ENCODE results near the gene MAST3. TPM values are rescaled to one million over a fixed set of nuclear protein-coding genes. Genes with fewer than 3 reads are reported as not detected.
"Not testable (repeated sequence)": the region's sequence is repeated elsewhere in the genome, so short reads cannot be mapped to it uniquely, and the experiment has no call there.

The MAST3 gene
- total and polyA plus RNA-seq, 2 of the 13 experiments (the other 11 are each of a cell fraction or from before 2014, with no cell fraction given): 4.1 to 4.6 TPM

- H4K20me1 ChIP-seq (ENCODE audit: insufficient read depth, low read length); H2AFZ ChIP-seq (ENCODE audit: low read length); H3K27ac ChIP-seq (ENCODE audit: extremely low read length, insufficient read depth, low read length); H3K4me2 ChIP-seq (ENCODE audit: low read depth, low read length); H3K9ac ChIP-seq (ENCODE audit: insufficient read depth, low read depth, low read length); H3K27me3 ChIP-seq (ENCODE audit: control insufficient read depth in 1 of 2, insufficient read depth in 2 of 2, low read length in 2 of 2); H3K79me2 ChIP-seq (ENCODE audit: insufficient read depth, low read length); ATAC-seq; H3K36me3 ChIP-seq (replicated peaks in 1 of 2; ENCODE audit: control insufficient read depth in 1 of 2, insufficient read depth in 2 of 2, low read length in 2 of 2); H3K4me3 ChIP-seq (replicated peaks in 1 of 3; ENCODE audit: insufficient read depth in 1 of 3, low read depth in 2 of 3, low read length in 3 of 3); CTCF ChIA-PET (ENCODE audit: low intra/inter-chr PET ratio, low total read pairs); in situ Hi-C loops (cut with HindIII; ENCODE audit: extremely low pct_ligation_motif_present, low pct_unique_long_range_greater_than_20kb); intact Hi-C loops (cut with micrococcal nuclease; ENCODE audit: unreplicated experiment); BruUV-seq (replicated peaks); H3K9me3 ChIP-seq (ENCODE audit: low read length); FAIRE-seq; DNase-seq (ENCODE audit: low spot score): not testable (repeated sequence)
- WGBS (ENCODE audit: low lambda C conversion rate): 31% methylated on average over 7 of the region's 7 CpGs
- 0 out of 4 replicates have a peak, but pooled peaks of 1 of the 2 experiments have one; percentile 8 for TF ChIP-seq HMGXB4 (CRISPR knock-in tag; IDR thresholded peaks at IDR 0.05; ENCODE audit: borderline replicate concordance in 1 of 2, low read depth in 1 of 2)
- H3K4me1 ChIP-seq (ENCODE audit: insufficient read depth, low read length): peaks cover 57% of the 10 kb centered on the region
- POLR2A ChIA-PET: interaction anchor here (0.8 kb wide), 1 partner anchor 12 kb away, joined by 3 read pairs; no protein-coding TSS in a partner anchor
Measured at GRCh38 chr19:18105259-18105658, 7.7 kb downstream of the MAST3 start.

- FAIRE-seq: no peak
- no peak overlapping the region for H2AFZ ChIP-seq (ENCODE audit: low read length)
- 89% methylated on average over 5 of the region's 9 CpGs for WGBS (ENCODE audit: low lambda C conversion rate)
- ATAC-seq: no peak
- no peaks in the 10 kb centered on the region for H4K20me1 ChIP-seq (ENCODE audit: insufficient read depth, low read length)
- POLR2A ChIA-PET: no interaction called here
- no peak overlapping the region for H3K9ac ChIP-seq (ENCODE audit: insufficient read depth, low read depth, low read length)
- no peaks in the 10 kb centered on the region for H3K36me3 ChIP-seq (replicated peaks in 1 of 2; ENCODE audit: control insufficient read depth in 1 of 2, insufficient read depth in 2 of 2, low read length in 2 of 2)
- H3K4me3 ChIP-seq (replicated peaks in 1 of 3; ENCODE audit: insufficient read depth in 1 of 3, low read depth in 2 of 3, low read length in 3 of 3): no peak overlapping the region
- H3K79me2 ChIP-seq (ENCODE audit: insufficient read depth, low read length): no peaks in the 10 kb centered on the region
- no peaks in the 10 kb centered on the region for H3K27me3 ChIP-seq (ENCODE audit: control insufficient read depth in 1 of 2, insufficient read depth in 2 of 2, low read length in 2 of 2)
- H3K4me2 ChIP-seq (ENCODE audit: low read depth, low read length): no peak overlapping the region
- no peak overlapping the region for H3K27ac ChIP-seq (ENCODE audit: extremely low read length, insufficient read depth, low read length)
- peaks cover 54% of the 10 kb centered on the region for H3K4me1 ChIP-seq (ENCODE audit: insufficient read depth, low read length)
- BruUV-seq (replicated peaks): no TSS peak
- CTCF ChIA-PET (ENCODE audit: low intra/inter-chr PET ratio, low total read pairs): no interaction called here
- intact Hi-C loops (cut with micrococcal nuclease; ENCODE audit: unreplicated experiment) (no loop called here), in situ Hi-C loops (cut with HindIII; ENCODE audit: extremely low pct_ligation_motif_present, low pct_unique_long_range_greater_than_20kb) (no loop called here)
- no peaks in the 10 kb centered on the region for H3K9me3 ChIP-seq (ENCODE audit: low read length)
- TF ChIP-seq NCOA5 (CRISPR knock-in tag; IDR thresholded peaks at IDR 0.05): no peak
- no peak for DNase-seq (ENCODE audit: low spot score)
Measured at GRCh38 chr19:18107235-18107634, 9.7 kb downstream of the MAST3 start.

Data from HepG2 (cell line).